SIG-M5 (cell line): ENCODE measurements around the gene RPS6KA2.

Experiments used
- DNase-seq: peaks from one replicate; lab custom pipeline; 2025; lab: John Stamatoyannopoulos, UW

The RPS6KA2 gene

GRCh38 chr6:166446567-166447065 is 180.4 kb downstream of the RPS6KA2 start:
- no peak for DNase-seq

GRCh38 chr6:166446146-166446545 is 180.9 kb downstream of the RPS6KA2 start:
- no peak for DNase-seq

GRCh38 chr6:166444446-166444845 is 182.6 kb downstream of the RPS6KA2 start:
- no peak for DNase-seq

GRCh38 chr6:166443166-166443565 is 183.9 kb downstream of the RPS6KA2 start:
- no peak for DNase-seq

- DNase-seq, result no peak
Measured at GRCh38 chr6:166442131-166442685, 184.8 kb downstream of the RPS6KA2 start.

- DNase-seq, result no peak
Measured at GRCh38 chr6:166441325-166442078, 185.5 kb downstream of the RPS6KA2 start.

- no peak for DNase-seq
Measured at GRCh38 chr6:166440729-166441128, 186.3 kb downstream of the RPS6KA2 start.

GRCh38 chr6:166440106-166440505 is 186.9 kb downstream of the RPS6KA2 start:
- DNase-seq, result no peak

GRCh38 chr6:166439366-166440091 is 187.5 kb downstream of the RPS6KA2 start:
- no peak for DNase-seq

GRCh38 chr6:166438211-166438861 is 188.7 kb downstream of the RPS6KA2 start:
- DNase-seq, result no peak

GRCh38 chr6:166437661-166438060 is 189.4 kb downstream of the RPS6KA2 start:
- DNase-seq, result no peak

GRCh38 chr6:166436195-166437139 is 190.6 kb downstream of the RPS6KA2 start:
- DNase-seq, result no peak

- DNase-seq, result no peak
Measured at GRCh38 chr6:166435574-166435973, 191.5 kb downstream of the RPS6KA2 start.

- DNase-seq, result no peak
Measured at GRCh38 chr6:166434336-166434735, 192.7 kb downstream of the RPS6KA2 start.

- DNase-seq, result no peak
Measured at GRCh38 chr6:166433096-166433495, 194.0 kb downstream of the RPS6KA2 start.

GRCh38 chr6:166430269-166430668 is 196.8 kb downstream of the RPS6KA2 start:
- no peak for DNase-seq

GRCh38 chr6:166424431-166424830 is 202.6 kb downstream of the RPS6KA2 start:
- DNase-seq, result no peak

- no peak for DNase-seq
Measured at GRCh38 chr6:166423781-166424180, 203.3 kb downstream of the RPS6KA2 start.

- no peak for DNase-seq
Measured at GRCh38 chr6:166423051-166423745, 203.9 kb downstream of the RPS6KA2 start.

GRCh38 chr6:166422201-166422940 is 204.7 kb downstream of the RPS6KA2 start:
- DNase-seq, result no peak
